HG03521 (cell line): ENCODE data around the gene KBTBD7.

Source experiments
- ATAC-seq: cut with Tn5 transposase; IDR thresholded peaks from one replicate; pipeline ENCODE4 v1.9.1; 2021; ENCODE audit warnings: mild to moderate bottlenecking, moderate library complexity; ENCODE audit not compliant: unreplicated experiment

Gene KBTBD7

DNA sequence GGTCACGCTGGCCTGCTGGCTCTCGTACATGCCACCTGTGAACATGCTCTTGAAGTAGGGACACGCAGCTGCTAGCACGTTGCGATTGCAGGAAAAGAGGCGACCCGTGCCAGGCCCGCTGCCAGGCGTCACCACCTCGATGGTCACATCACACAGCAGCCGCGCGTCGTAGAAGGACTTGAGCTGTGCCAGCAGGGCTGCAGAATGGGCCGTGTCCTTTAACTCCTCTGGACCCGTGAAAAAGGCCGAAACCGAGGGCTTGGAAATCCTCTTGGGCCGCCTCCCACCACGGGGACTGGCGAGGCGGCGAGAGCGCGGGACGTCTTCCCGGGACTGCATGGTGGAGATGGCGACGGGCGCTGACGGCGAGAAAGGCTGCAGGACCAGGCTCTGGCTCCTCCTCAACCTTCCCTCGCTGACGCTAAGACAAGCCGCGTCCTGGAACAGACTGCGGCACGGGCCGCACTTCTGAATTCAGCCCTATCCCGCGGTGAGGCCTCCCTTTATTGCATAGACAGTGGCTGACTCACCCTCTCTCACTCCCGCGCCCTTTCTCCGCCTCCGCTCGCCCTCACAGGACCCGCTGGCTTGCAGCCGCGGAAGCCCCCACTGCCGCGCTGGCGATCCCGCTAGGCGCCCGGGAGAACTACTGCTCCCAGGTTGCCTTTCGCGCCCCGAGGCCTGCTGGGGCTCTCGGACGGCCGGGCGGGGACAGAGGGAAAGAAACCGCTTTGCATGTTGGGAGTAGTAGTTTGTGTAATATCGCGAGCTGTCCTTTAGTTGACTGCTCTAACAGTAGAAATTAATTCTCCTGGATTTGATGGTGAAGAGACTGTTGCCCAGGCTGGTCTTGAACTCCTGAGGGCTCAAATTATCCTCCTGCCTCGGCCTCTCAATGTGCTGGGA, at the start of gene KBTBD7:
Gene KBTBD7, minus strand, starts transcription at position 651 of the 906 bp plus-strand sequence. Its CDS starts 312 bp downstream, at position 339.
- ATAC-seq, result peak; percentile 96

DNA sequence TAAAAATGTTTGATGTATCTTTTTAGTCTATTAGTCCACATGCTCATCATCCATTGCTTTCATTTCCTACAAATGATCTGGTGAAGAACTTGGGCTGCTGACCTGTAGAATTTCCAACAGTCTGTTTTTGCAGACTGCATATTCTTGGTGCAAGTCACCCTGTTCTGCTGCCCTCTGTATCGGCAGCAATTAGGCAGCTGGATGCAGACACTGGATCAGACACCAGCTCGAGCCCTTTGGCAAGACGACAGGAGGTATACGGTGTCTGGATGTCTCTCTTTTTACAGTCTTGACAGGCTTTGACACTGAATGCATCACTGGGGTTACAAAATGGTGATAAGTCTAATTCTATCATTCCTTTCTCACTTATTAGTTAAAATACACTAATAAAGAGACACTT, 47.3 kb upstream of the KBTBD7 start:
- ATAC-seq, result no peak

- no peak for ATAC-seq
Observed at GRCh38 chr13:41236369-41236768, 42.0 kb upstream of the KBTBD7 start.

- no peak for ATAC-seq
Observed at GRCh38 chr13:41232578-41233480, 38.5 kb upstream of the KBTBD7 start.

DNA sequence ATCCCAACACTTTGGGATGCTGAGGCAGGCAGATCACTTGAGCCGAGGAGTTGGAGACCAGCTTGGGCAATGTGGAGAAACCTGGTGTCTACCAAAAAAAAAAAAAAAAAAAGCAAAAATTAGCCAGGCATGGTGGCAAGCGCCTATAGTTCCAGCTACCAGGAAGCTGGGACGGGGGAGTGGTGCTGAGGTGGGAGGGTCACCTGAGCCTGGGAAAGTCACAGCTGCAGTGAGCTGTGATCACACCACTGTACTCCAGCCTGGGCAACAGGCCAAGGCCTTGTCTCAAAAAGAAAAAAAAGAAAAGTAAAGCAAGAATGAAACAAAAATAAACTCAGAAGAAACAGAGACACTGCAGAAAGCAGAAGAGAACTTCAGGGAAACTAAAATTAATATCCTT, 37.4 kb upstream of the KBTBD7 start:
- ATAC-seq, result no peak

- ATAC-seq, result no peak
Observed at GRCh38 chr13:41231025-41231677, 36.8 kb upstream of the KBTBD7 start.

GRCh38 chr13:41229356-41229755, 35.0 kb upstream of the KBTBD7 start:
- no peak for ATAC-seq

- ATAC-seq, result no peak
Observed at GRCh38 chr13:41224113-41225110, 30.0 kb upstream of the KBTBD7 start.

DNA sequence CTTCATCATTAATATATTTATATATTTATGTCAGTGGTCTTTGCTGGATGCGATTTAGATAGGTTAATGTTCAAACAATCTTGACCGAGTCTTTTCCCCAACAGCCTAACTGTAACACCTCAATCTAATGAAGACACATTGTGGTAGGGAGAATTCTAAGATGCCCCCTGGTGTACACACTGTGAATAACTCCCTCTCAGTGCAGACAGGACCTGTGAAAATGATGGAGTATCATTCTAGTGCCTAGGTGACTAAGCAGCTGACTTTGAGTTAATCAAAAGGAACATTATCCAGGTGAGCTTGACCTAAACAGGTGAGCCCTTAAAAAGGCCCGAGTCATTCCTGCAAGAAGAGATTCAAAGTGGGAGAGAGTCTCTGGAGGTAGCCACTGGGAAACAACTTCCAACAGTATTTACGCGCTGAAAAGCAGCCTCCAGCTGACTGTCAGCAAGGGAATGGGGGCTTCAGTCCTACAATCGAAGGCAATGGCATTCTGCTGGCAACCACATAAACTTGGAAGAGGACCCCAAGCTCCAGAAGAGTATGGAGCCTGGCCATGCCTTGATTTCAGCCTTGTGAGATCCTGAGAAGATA, 28.0 kb upstream of the KBTBD7 start:
- no peak for ATAC-seq

DNA sequence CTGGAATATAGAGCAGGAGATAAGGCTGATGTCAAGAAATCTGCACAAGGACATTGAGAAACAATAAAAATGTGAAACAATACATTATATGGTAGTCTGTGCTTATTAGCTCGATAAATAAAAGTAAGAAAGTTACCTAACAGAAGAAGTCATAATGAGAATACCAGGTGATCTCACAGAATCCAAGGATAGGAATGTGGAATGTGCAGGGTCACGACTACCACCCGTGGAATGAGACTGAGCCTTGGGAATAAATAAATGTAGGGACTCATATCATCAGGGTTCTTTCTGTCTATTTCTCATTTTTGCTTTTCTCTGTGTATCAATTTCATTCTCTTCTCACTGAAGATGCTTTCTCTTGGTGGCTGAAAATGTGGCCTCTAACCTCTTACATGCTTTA, 26.0 kb upstream of the KBTBD7 start:
- ATAC-seq, result no peak

DNA sequence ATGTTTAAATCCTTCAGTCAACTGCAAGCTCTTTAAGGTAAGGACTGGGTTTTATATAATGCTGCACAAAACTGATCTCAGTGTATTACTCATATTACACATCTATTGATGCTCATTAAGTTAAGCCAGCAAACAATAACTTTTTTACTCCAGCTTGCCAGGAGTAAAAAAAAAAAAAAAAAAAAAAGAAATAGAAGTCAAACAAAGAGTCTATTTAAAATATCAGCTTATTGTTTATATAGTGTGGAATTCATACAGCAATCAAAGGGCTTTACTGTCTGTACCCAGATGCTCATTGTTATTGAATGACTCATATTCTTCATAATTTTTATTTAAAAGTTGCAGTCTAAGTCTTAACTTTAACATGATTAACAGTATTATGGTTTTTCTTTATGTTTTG, 21.8 kb upstream of the KBTBD7 start:
- no peak for ATAC-seq

DNA sequence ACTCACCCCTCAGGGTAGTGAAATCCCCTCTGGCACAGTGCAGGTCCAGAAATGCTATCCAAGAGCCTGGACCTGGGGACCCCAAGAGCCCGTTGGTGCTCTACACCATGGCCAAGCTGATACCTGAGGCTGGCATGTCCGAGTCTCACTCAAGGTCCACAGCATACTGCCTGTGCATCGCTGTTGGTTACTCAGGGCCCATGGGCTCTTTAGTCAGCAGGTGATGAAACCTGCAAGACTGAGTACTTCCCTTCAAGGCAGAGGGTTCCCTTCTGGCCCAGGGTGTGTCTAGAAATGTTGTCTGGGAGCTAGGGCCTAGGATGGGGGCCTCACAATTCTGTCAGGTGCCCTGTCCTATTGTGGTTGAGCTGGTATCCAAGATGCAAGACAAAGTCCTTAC, 19.6 kb upstream of the KBTBD7 start:
- no peak for ATAC-seq

GRCh38 chr13:41213316-41213715, 18.9 kb upstream of the KBTBD7 start:
- ATAC-seq, result no peak

- no peak for ATAC-seq
Observed at GRCh38 chr13:41212881-41213280, 18.5 kb upstream of the KBTBD7 start.

GRCh38 chr13:41211062-41211461, 16.7 kb upstream of the KBTBD7 start:
- ATAC-seq, result no peak

DNA sequence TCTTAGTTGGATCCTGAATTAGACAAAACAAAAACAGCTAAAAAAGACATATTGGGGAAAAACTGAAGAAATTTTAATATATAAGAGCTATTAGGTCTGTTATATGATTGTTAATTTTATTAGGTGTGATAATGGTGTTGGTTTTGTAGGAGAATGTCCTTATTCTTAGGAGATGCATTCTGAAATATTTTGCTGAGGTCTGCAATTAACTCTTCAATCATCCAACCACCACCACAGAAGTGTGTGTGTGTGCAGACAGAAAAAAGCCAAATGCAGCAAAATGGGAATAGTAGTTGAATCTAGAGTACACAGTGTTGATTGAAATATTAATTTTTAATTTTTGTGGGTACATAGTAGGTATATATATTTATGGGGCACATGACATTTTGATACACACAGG, 12.1 kb upstream of the KBTBD7 start:
- no peak for ATAC-seq

DNA sequence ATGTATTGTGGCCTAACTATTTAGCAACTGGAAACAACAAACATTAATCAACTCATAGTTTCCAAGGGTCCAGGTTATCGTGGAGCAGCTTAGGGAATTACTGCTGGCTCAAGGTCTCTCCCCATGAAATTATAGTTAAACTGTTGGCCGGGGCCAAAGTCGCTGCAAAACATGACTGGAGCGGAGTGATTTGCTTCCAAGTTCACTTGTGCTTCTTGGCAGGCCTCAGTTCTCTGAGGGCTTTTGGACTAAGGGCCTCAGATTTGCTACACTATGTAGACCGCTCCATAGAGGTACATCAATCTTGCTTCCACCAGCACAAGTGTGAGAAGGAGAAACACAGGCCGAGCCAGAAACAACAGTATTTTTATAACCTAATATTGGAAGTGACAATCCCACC, 9.4 kb upstream of the KBTBD7 start:
- ATAC-seq, result no peak

DNA sequence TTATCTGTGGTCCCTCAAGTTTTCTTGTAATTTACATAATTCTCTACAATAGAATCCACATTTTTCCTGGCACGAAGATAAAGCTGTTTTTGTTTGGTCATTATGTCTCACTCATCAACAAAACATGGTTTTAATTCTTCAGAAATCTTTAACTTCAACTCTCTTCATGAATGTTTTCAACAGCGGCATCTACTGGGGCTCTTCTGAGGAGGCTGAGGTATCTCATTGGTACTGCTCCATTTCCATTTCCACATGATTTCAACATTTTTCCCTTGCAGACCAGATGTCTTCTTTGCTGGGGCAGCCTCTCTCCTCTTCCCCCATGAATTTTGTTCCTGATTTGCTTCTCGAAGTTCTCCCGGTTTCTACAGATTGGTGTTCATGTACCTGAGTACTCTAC, 5.8 kb upstream of the KBTBD7 start:
- no peak for ATAC-seq

DNA sequence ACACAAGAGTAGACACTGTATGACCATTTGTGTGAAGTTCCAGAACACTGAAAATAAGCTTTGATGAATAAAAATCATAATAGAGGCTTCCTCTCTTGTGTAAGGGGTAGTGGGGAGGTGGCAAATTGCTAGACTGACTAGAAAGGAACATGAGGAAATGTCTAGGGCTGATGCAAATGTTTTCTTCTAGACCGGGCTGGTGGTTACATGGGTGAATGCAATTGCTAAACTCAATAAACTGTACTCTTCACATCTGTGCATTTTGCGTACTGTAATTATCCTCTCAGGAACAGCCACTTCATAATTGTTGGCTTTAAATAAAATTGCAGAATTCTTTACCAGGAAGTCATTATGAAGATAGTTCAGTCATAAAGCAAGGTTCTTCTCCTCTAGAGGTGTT, 5.2 kb upstream of the KBTBD7 start:
- peak; percentile 38 for ATAC-seq

GRCh38 chr13:41199079-41199478, 4.7 kb upstream of the KBTBD7 start:
- ATAC-seq, result no peak
